GM19240 (cell line): ENCODE data around the gene AK4.

Source experiments
- DNase-seq: peaks from one replicate; pipeline ENCODE4 v3.0.0; 2011; ENCODE audit warnings: low spot score; ENCODE audit not compliant: insufficient read length

The AK4 gene

GRCh38 chr1:65247419-65248359 lies 99.7 kb downstream of the AK4 start:
- DNase-seq: no peak

GRCh38 chr1:65250826-65251225 lies 102.8 kb downstream of the AK4 start:
- DNase-seq: no peak

DNA sequence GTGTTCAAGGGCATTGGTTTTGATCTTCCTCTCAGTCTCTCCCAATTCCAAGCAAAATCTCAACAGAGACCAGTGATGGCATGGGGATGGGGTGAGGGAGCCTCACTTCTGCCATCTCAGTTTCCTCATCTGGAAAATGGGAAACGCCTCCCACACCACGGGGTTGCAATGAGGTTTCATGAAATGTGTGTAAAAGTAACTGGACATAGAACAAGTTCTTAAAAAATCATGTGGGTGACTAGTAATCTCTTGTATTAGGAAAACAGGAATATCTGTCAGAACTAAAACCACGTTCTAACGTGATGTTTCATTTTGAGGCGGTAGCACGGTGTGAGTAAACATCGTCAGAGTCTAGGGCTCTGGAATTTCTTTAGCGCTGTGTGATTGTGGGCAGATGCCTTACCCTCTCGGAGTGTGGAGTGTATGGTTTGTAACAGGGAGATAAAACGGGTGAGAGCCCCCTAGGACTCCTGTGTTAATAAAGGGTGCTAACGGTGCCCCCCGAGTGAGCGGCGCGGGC lies 105.9 kb downstream of the AK4 start:
- no peak for DNase-seq

- DNase-seq: peak; percentile 76
Measured at GRCh38 chr1:65254320-65255034, 106.5 kb downstream of the AK4 start.

DNA sequence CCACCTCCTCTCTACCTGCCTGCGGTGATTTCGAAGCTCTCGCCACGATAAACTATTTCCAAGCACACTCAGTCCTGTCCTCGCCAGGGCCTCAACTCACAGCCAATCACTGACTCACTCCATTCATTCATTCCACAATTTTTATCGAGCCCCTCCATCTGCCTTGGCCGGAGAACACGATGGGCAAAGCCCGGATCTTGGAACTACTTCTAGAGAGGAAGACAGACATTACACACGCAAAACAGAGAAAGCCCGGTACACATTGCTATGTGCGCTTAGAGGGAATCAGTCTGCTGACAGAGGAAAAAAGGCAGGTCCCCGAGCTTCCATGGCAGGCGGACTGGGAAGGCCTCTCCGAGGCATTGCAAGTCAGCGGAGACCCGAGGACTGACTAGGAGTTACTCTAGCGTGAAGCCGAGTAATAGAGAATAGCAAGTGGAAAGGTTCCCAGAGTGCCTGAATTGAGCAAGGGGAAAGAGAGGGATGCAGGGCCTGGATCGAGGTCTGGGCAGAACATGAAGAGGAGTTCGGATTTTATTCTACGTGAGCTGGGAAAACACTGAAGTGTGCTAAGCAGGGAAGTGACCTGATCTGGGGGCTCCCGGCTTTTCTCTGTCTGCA lies 107.1 kb downstream of the AK4 start:
- DNase-seq: no peak

DNA sequence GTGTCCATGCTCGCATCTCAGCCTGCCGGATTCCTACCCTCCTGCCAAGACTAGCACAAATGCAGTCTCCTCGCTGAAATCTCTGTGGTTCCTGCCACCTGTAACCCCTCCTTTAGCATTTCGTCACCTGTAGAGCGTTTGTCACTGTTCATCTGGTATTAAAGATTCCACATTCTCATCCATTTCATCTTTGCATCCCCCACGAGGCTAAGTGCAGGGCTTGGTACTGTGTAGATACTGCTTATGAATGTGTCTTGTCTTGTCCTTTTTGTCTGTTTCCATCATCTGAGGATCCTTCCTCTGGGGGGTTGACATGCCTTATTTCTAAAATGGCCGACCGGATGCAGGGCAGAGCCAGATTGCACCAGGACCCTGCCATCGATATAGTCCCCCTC lies 107.7 kb downstream of the AK4 start:
- DNase-seq: no peak

DNA sequence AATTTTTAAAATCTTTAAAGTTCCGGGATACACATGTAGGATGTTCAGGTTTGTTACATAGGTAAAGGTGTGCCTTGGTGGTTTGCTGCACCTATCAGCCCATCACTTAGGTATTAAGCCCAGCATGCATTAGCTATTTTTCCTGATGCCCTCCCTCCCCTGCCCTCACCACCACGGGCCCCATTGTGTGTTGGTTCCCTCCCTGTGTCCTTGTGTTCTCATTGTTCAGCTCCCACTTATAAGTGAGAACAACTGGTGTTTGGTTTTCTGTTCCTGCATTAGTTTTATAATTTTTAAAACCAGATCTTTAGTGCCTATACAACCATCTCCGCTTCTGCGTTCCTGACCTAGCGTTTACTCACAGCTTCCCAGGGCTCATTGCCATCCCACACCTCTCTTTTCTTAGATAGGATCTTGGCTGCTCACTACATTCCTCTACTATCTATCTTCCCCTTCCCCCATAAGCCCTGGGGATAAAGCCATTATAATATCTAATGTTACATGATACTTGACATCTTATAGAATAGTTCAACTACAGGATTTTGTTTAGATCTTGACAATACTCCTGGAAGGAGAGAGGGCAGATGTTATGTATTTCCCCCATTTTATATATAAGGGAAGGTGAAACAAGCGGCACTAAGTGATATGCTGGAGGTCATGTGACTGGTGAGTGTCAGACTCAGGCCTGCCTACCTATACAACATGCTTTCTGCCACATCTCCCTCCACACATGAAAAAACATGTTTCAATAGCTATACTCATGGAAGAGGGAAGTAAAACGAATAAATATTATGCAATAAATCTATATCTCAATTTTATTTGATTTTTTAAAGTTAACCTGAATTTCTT lies 109.1 kb downstream of the AK4 start:
- DNase-seq: no peak

- no peak for DNase-seq
Measured at GRCh38 chr1:65258106-65258505, 110.1 kb downstream of the AK4 start.

DNA sequence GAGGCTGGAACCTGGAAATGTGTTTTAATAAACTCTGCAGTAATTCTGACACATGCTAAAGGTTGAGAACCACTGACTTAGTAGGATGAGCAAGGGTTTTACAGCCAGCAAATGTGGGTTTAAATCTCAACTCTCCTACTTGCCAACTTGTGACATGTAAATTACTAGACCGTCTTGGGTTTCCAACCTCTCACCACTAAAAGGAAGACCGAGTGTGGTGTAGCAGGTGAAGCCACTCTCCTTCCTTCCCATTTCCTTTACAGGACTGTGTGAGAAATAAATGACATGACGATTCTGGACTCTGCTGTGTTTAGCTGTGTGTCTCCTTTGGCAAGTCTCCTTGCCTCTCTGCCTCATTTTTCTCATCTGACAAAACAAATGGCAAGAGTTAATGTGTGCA lies 111.8 kb downstream of the AK4 start:
- no peak for DNase-seq

GRCh38 chr1:65260851-65261473 lies 113.0 kb downstream of the AK4 start:
- no peak for DNase-seq

DNA sequence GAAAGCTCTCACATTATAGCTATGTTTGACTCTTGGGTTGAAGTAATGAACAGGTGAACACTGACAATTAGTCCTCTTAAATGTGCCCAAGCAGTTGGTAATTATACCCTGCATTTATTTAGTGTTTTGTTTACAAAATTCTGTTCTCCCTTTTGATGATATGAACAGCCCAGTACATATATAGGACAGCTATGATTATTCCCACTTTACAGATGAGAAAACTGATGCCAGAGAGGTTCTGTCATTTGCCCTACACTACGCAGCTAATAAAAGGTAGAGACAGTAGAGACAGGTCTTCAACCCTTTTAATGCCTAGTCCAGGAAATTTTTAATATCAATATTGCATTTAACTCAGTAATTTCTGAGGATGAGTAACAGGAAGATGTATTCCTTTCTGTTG lies 115.3 kb downstream of the AK4 start:
- DNase-seq: no peak

DNA sequence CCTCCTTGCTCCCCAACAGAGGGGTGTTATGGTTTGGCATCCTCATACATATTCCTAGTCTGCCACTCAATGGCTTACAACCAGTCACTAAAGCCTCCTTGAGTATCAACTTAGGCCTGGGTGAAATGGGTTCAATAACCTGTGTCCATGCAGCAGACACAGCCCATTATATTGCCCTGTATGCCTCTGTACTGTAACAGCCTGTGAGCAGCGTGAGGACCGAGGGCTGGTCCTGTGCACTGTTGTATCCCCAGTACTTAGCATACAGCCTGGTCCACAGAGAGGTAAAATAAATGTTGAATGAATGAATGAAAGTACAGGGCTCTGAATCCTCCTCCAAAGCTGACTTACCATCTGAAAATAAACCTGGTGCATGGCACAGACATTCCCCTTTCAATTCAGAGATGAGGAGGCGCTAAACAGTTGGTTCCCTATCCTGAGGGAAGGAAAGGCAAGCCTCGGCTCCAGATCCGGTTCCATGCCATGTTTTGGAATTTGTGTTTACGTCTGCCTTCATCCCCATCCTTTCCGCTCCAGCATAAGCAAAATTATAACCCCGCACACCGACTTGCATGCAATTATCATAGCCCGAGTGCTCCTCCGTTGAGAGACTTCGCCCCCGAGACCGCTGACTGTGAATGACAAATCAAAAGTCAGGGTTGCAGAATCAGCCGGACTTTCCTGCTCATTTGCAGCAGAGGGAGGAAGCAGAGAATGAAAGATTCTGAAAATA lies 116.4 kb downstream of the AK4 start:
- no peak for DNase-seq

- DNase-seq: no peak
Measured at GRCh38 chr1:65265296-65265650, 117.3 kb downstream of the AK4 start.

GRCh38 chr1:65265651-65266351 lies 117.8 kb downstream of the AK4 start:
- no peak for DNase-seq

- DNase-seq: no peak
Measured at GRCh38 chr1:65266476-65266875, 118.5 kb downstream of the AK4 start.

- DNase-seq: no peak
Measured at GRCh38 chr1:65267271-65267670, 119.3 kb downstream of the AK4 start.

- no peak for DNase-seq
Measured at GRCh38 chr1:65267683-65268082, 119.7 kb downstream of the AK4 start.

GRCh38 chr1:65269612-65270011 lies 121.6 kb downstream of the AK4 start:
- no peak for DNase-seq

GRCh38 chr1:65276197-65276939 lies 128.4 kb downstream of the AK4 start:
- no peak for DNase-seq
